IPS-18a (cell line): Measurements from ENCODE around the gene NCKAP5.
"Not testable (repeated sequence)": the region's sequence is repeated elsewhere in the genome, so short reads cannot be mapped to it uniquely, and the experiment has no call there.

Experiments used
- H3K27ac ChIP-seq: one replicate; pipeline ENCODE4 v1.5.1; 2013; ENCODE audit warnings: low read length
- H3K27me3 ChIP-seq: one replicate; pipeline ENCODE4 v1.6.1; 2013; ENCODE audit warnings: mild to moderate bottlenecking, low read length; ENCODE audit not compliant: control insufficient read depth, insufficient read depth
- H3K36me3 ChIP-seq: one replicate; pipeline ENCODE4 v1.6.1; 2013; ENCODE audit warnings: low read depth, low read length; ENCODE audit not compliant: control insufficient read depth
- H3K4me1 ChIP-seq: one replicate; pipeline ENCODE4 v1.6.1; 2013; ENCODE audit warnings: low read depth, low read length; ENCODE audit not compliant: control insufficient read depth
- H3K4me3 ChIP-seq: one replicate; pipeline ENCODE4 v1.5.1; 2013; ENCODE audit warnings: low read length
- H3K9ac ChIP-seq: one replicate; pipeline ENCODE4 v1.6.1; 2013; ENCODE audit warnings: mild to moderate bottlenecking, low read length, moderate library complexity
- H3K9me3 ChIP-seq: one replicate; pipeline ENCODE4 v1.6.1; 2013; ENCODE audit warnings: low read depth, low read length; ENCODE audit not compliant: control insufficient read depth

Gene NCKAP5

GRCh38 chr2:133218204-133218603 lies 350.1 kb downstream of the NCKAP5 start:
- Histone ChIP-seq H3K36me3 (no peaks in the 10 kb centered on the region), H3K9me3 (no peaks in the 10 kb centered on the region), H3K27me3 (no peaks in the 10 kb centered on the region), H3K9ac (no peak overlapping the region), H3K27ac (no peak overlapping the region), H3K4me1 (no peaks in the 10 kb centered on the region), H3K4me3 (no peak overlapping the region)

- Histone ChIP-seq H3K9me3 (no peaks in the 10 kb centered on the region), H3K27ac (no peak overlapping the region), H3K4me3 (no peak overlapping the region), H3K9ac (no peak overlapping the region), H3K4me1 (no peaks in the 10 kb centered on the region), H3K36me3 (no peaks in the 10 kb centered on the region), H3K27me3 (no peaks in the 10 kb centered on the region)
Observed at GRCh38 chr2:133215477-133215876, 352.8 kb downstream of the NCKAP5 start.

- Histone ChIP-seq H3K9me3 (no peaks in the 10 kb centered on the region), H3K27me3 (no peaks in the 10 kb centered on the region)
Observed at GRCh38 chr2:133213651-133214050, 354.6 kb downstream of the NCKAP5 start.

GRCh38 chr2:133209325-133209724 lies 358.9 kb downstream of the NCKAP5 start:
- Histone ChIP-seq H3K27me3 (no peaks in the 10 kb centered on the region), H3K9me3 (peaks cover 11% of the 10 kb centered on the region), H3K27ac (no peak overlapping the region), H3K4me1 (no peaks in the 10 kb centered on the region), H3K4me3 (no peak overlapping the region), H3K36me3 (no peaks in the 10 kb centered on the region), H3K9ac (no peak overlapping the region)

More at GRCh38 chr2:133213651-133214050, 354.6 kb downstream of the NCKAP5 start:
- H3K4me3 ChIP-seq: no peak overlapping the region
- H3K36me3 ChIP-seq: no peaks in the 10 kb centered on the region
- H3K9ac ChIP-seq: no peak overlapping the region
- no peaks in the 10 kb centered on the region for H3K4me1 ChIP-seq
- H3K27ac ChIP-seq: no peak overlapping the region

- H3K4me3 ChIP-seq, H3K27me3 ChIP-seq: not testable (repeated sequence)
Observed at GRCh38 chr2:133206666-133207065, 361.6 kb downstream of the NCKAP5 start.

GRCh38 chr2:133204421-133204820 lies 363.8 kb downstream of the NCKAP5 start:
- Histone ChIP-seq H3K27ac (no peak overlapping the region), H3K9me3 (peaks cover 11% of the 10 kb centered on the region), H3K4me3 (no peak overlapping the region), H3K9ac (no peak overlapping the region), H3K27me3 (no peaks in the 10 kb centered on the region), H3K36me3 (no peaks in the 10 kb centered on the region), H3K4me1 (no peaks in the 10 kb centered on the region)

More at GRCh38 chr2:133206666-133207065, 361.6 kb downstream of the NCKAP5 start:
- H3K9ac ChIP-seq, H3K27ac ChIP-seq, H3K4me1 ChIP-seq, H3K36me3 ChIP-seq: not testable (repeated sequence)
- H3K9me3 ChIP-seq: peaks cover 11% of the 10 kb centered on the region

GRCh38 chr2:133200684-133201421 lies 367.4 kb downstream of the NCKAP5 start:
- Histone ChIP-seq H3K4me1 (no peaks in the 10 kb centered on the region), H3K27me3 (no peaks in the 10 kb centered on the region), H3K9ac (no peak overlapping the region), H3K9me3 (no peaks in the 10 kb centered on the region), H3K27ac (no peak overlapping the region), H3K4me3 (no peak overlapping the region), H3K36me3 (no peaks in the 10 kb centered on the region)

GRCh38 chr2:133198678-133199077 lies 369.6 kb downstream of the NCKAP5 start:
- no peak overlapping the region for H3K9ac ChIP-seq
- H3K4me3 ChIP-seq: no peak overlapping the region
- H3K36me3 ChIP-seq: no peaks in the 10 kb centered on the region
- H3K27ac ChIP-seq: no peak overlapping the region
- no peaks in the 10 kb centered on the region for H3K4me1 ChIP-seq
- no peaks in the 10 kb centered on the region for H3K27me3 ChIP-seq
- no peaks in the 10 kb centered on the region for H3K9me3 ChIP-seq

GRCh38 chr2:133197156-133197555 lies 371.1 kb downstream of the NCKAP5 start:
- Histone ChIP-seq H3K27me3 (no peaks in the 10 kb centered on the region), H3K9me3 (no peaks in the 10 kb centered on the region), H3K9ac (no peak overlapping the region), H3K4me1 (no peaks in the 10 kb centered on the region), H3K27ac (no peak overlapping the region), H3K36me3 (no peaks in the 10 kb centered on the region), H3K4me3 (no peak overlapping the region)

GRCh38 chr2:133194777-133195335 lies 373.4 kb downstream of the NCKAP5 start:
- Histone ChIP-seq H3K4me3 (no peak overlapping the region), H3K27me3 (no peaks in the 10 kb centered on the region), H3K9me3 (no peaks in the 10 kb centered on the region), H3K9ac (no peak overlapping the region), H3K4me1 (no peaks in the 10 kb centered on the region), H3K36me3 (no peaks in the 10 kb centered on the region), H3K27ac (no peak overlapping the region)

- Histone ChIP-seq H3K27me3 (no peaks in the 10 kb centered on the region), H3K9me3 (no peaks in the 10 kb centered on the region), H3K36me3 (no peaks in the 10 kb centered on the region), H3K4me1 (no peaks in the 10 kb centered on the region), H3K4me3 (no peak overlapping the region), H3K9ac (no peak overlapping the region), H3K27ac (no peak overlapping the region)
Observed at GRCh38 chr2:133194362-133194655, 374.0 kb downstream of the NCKAP5 start.
